Large intestine (tissue), 3 donors: Measurements from ENCODE around the gene TNFRSF18. TPM values are rescaled to one million over a fixed set of nuclear protein-coding genes. Genes with fewer than 3 reads are reported as not detected.

Experiments
- DNase-seq, 2 donors: peaks; one replicate each; pipeline versions ENCODE4 v3.0.0 to v3.0.0-alpha.2; 2013
- H3K27ac ChIP-seq: one replicate; pipeline ENCODE4 v1.5.1; 2013; ENCODE audit warnings: low read length
- H3K27me3 ChIP-seq: 2 replicates; pipeline ENCODE4 v1.6.1; 2013; ENCODE audit warnings: low read length; ENCODE audit not compliant: control insufficient read depth, insufficient read depth
- H3K36me3 ChIP-seq: 2 replicates; pipeline ENCODE4 v1.6.1; 2013; ENCODE audit warnings: low read length; ENCODE audit not compliant: control insufficient read depth, insufficient read depth
- H3K4me1 ChIP-seq: one replicate; pipeline ENCODE4 v1.6.1; 2013; ENCODE audit warnings: low read length; ENCODE audit not compliant: control insufficient read depth, insufficient read depth
- H3K4me3 ChIP-seq: one replicate; pipeline ENCODE4 v1.5.1; 2013; ENCODE audit warnings: low read length
- H3K9me3 ChIP-seq: one replicate; pipeline ENCODE4 v1.6.1; 2013; ENCODE audit warnings: mild to moderate bottlenecking, low read depth, low read length, moderate library complexity; ENCODE audit not compliant: control insufficient read depth
- WGBS: methylation state at CpG from one replicate; pipeline ENCODE4 v1.1.5; 2013; ENCODE audit warnings: low lambda C conversion rate; ENCODE audit not compliant: insufficient coverage; 5-methylcytosine and 5-hydroxymethylcytosine counted together
- polyA plus RNA-seq: library from polyadenylated mRNA; unstranded; fragments of 120-200 nt; gene quantifications from one replicate; pipeline ENCODE4 v1.2.1, GENCODE V29; 2013

TNFRSF18 gene
- polyA plus RNA-seq, 1 donor, result 0.49 TPM

DNA sequence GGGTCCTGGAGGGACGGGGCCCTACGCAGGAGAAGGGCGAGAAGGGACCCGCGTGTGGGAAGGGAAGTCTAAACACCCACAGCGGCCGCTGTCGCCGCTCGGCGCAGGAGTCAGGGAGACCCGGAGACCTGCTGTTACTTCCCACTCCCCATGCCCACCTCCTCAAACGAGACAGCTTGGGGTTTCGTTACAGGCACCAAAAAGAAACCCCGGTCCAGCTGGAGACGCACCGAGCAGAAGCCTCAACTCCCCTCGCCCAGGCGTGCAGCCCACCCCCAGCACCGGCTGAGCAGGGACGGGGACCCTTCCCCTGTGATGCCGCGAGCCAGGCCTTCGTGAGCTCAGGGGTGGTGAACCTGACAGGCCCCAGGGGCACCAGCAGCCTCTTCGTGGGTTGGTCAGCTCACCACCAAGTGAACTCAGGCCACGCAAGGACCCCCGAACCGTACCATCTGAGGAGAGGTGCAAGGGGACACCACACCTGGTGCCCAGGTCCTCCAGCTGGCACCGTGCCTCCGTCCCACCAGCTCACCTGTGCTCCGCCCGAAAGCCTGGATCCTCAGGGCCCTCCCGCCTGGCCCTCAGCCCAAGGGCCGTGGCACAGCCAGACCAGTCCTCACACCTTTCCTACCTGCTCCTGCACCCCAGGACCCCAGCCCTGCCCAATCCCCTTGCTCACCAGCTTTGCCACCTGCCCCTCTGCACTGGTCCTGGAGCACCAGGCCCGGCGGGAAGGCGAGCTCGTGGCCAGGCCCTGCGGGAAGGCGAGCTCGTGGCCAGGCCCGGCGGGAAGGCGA, 20.4 kb upstream of the TNFRSF18 start:
- peaks cover 71% of the 10 kb centered on the region for H3K36me3 ChIP-seq
- peaks cover 3% of the 10 kb centered on the region for H3K9me3 ChIP-seq
- no peak overlapping the region for H3K27ac ChIP-seq
- peaks cover 8% of the 10 kb centered on the region for H3K4me1 ChIP-seq
- no peak overlapping the region for H3K4me3 ChIP-seq
- DNase-seq, result no peak
- no peaks in the 10 kb centered on the region for H3K27me3 ChIP-seq
- WGBS, result no CpG with 5 or more reads among the region's 44 CpGs

DNA sequence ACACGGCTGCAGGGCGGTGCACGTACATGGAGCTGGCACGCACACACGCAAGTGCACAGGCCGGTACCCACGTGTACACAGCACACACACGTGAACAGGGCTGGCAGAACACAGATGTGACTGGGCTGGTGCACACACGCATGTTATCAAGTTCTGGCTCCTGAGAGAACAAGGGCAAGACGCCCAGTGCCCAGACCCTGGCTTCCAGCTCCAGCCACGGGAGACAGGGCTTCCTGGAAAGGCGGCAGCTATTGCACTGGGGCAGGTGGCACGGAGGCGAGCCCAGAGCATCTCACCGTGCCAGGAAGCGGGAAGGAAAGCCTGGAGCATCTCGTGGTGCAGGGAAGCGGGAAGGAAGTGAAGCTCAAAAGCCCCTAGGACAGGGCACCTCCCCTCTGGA, 19.5 kb upstream of the TNFRSF18 start:
- no peak overlapping the region for H3K27ac ChIP-seq
- H3K4me3 ChIP-seq, result no peak overlapping the region
- peaks cover 3% of the 10 kb centered on the region for H3K9me3 ChIP-seq
- DNase-seq, result no peak
- H3K27me3 ChIP-seq, result no peaks in the 10 kb centered on the region
- H3K36me3 ChIP-seq, result peaks cover 80% of the 10 kb centered on the region
- H3K4me1 ChIP-seq, result peaks cover 8% of the 10 kb centered on the region
- WGBS, result no CpG with 5 or more reads among the region's 18 CpGs

DNA sequence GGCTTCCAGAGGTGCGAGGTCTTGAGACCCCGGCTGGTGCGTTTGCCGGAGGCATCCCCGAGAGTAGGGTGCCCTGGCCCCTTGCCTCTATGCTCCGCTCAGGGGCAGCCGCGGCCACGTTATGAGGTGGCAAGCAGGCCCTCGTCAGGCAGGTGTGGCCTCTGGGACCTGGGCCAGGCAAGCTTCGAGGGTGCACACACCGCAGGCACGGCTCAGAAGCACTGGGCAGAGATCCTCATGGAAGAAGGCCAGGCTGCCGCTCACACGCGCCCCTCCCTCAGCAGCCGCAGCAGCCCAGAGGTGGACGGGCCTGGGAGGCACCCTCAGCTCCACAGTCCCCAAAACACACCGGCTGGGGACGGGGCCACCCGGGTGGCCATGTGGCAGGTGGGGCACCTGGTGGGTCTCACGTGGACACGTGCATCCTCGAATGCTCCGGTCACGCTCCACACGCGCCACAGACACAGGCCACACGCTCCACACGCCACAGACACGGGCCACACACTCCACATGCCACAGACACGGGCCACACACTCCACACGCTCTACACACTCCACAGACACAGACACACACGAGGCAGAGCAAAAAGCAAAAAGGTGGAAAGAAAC, 18.9 kb upstream of the TNFRSF18 start:
- Histone ChIP-seq H3K27ac (no peak overlapping the region), H3K9me3 (peaks cover 3% of the 10 kb centered on the region), H3K4me3 (no peak overlapping the region), H3K4me1 (peaks cover 5% of the 10 kb centered on the region), H3K27me3 (no peaks in the 10 kb centered on the region), H3K36me3 (peaks cover 85% of the 10 kb centered on the region)
- DNase-seq, result no peak
- WGBS, result no CpG with 5 or more reads among the region's 34 CpGs

DNA sequence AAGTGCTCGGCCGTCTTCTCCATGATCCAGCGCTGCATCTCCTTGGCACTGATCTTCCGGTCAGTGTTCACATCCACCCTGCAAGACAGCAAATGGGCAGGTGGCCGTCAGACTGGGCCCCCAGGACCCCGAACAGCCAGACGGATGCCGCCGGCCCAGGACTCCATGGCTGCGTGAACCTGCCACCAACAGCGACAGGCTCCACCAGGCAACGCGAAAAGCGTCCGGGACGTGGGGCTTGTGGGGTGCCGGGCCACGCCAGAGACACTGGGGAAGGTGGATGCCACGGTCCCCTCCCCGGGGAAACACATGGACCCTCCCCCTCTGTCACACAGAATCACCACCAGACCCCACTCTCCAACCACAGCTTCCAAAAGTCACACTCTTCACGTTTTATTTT, 17.5 kb upstream of the TNFRSF18 start:
- Histone ChIP-seq H3K27ac (no peak overlapping the region), H3K27me3 (no peaks in the 10 kb centered on the region), H3K36me3 (peaks cover 89% of the 10 kb centered on the region), H3K4me3 (no peak overlapping the region), H3K9me3 (peaks cover 3% of the 10 kb centered on the region), H3K4me1 (no peaks in the 10 kb centered on the region)
- 60% methylated on average over 1 of the region's 21 CpGs for WGBS
- DNase-seq, result no peak

DNA sequence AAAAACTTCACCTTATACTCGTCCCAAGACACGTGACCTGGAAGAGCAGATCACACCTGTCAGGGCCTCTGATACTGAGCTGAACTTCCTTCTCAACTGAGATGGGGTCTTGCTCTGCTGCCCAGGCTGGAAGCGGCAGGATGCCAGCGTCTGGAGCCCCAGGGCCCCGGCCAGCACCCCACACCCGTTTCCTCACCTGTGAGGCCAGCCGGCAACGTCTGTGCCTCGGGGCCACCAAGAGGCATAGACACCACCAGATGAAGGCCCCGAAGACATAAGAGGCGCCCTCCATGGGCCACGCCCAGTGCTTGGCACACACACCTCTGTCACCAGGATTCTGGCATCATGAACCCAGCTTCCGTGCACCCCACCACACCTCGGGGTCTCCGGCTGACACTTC, 16.9 kb upstream of the TNFRSF18 start:
- DNase-seq, result no peak
- no CpG with 5 or more reads among the region's 15 CpGs for WGBS
- no peaks in the 10 kb centered on the region for H3K4me1 ChIP-seq
- peaks cover 89% of the 10 kb centered on the region for H3K36me3 ChIP-seq
- H3K27me3 ChIP-seq, result no peaks in the 10 kb centered on the region
- peaks cover 3% of the 10 kb centered on the region for H3K9me3 ChIP-seq
- H3K4me3 ChIP-seq, result no peak overlapping the region
- H3K27ac ChIP-seq, result no peak overlapping the region

DNA sequence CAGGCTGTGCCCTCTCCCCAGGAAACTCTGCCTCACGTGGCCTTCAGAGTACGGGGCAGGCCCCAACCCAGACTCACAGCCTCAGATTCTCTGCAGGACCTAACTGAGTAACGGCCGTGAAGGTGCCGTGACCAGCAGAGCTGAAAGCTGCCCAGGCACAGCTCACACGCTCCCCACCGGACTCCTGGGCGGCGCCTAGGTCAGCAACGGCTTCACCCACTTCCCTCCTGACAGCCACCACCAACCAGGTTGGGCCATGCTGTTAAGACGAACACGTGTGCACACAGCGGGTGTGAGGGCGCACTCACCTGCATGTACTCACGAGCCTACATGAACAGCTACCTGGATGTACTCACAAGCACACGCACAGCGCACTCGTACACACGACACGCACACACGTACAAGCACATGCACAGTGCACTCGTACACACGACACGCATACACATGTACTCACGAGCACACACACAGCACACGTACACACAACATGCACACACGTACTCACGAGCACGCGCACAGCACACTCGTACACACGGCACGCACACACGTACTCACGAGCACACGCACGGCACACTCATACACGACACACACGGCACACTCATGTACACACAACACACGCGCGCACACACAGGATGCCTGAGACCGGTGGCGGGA, 16.3 kb upstream of the TNFRSF18 start:
- no CpG with 5 or more reads among the region's 44 CpGs for WGBS
- H3K36me3 ChIP-seq, result peaks cover 89% of the 10 kb centered on the region

DNA sequence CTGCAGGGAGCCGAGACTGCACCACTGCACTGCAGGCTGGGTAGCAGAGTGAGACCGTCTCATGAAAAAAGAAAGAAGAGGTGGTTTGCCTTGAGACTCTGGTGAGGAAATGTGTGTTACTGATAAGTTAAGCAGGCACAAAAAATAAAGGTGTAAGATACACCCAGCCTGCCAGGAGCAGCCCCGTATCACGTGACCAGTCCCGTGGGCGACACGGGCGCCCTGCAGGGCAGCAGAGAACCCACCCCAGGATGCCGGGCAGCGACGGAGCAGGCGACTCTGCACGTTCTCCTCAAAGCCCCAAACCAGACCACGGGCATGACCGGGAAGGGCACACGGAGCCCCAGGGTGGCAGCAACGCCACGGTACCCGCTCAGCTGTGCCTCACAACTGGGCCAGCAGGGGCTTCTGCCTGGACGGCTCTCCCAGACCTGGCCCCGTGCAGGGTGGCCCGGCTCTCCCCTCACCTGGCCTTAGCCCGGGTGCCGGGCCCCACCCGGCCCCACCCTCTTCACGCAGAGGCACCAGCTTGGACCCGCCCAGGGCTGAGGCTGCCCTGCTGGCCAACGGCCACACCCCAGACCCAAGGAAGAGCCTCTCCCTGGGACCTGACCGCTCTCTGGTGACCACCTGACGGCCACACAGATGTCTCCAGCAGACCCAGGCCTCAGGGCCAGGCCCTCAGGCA, 15.6 kb upstream of the TNFRSF18 start:
- Histone ChIP-seq H3K27me3 (no peaks in the 10 kb centered on the region), H3K36me3 (peaks cover 89% of the 10 kb centered on the region), H3K4me3 (no peak overlapping the region), H3K9me3 (peaks cover 13% of the 10 kb centered on the region), H3K4me1 (no peaks in the 10 kb centered on the region), H3K27ac (no peak overlapping the region)
- no CpG with 5 or more reads among the region's 30 CpGs for WGBS
- no peak for DNase-seq

More for the DNA sequence above, 16.3 kb upstream of the TNFRSF18 start:
- no peak for DNase-seq
- H3K27me3 ChIP-seq, result no peaks in the 10 kb centered on the region
- H3K4me3 ChIP-seq, result no peak overlapping the region
- no peaks in the 10 kb centered on the region for H3K4me1 ChIP-seq
- H3K9me3 ChIP-seq, result peaks cover 9% of the 10 kb centered on the region
- no peak overlapping the region for H3K27ac ChIP-seq

DNA sequence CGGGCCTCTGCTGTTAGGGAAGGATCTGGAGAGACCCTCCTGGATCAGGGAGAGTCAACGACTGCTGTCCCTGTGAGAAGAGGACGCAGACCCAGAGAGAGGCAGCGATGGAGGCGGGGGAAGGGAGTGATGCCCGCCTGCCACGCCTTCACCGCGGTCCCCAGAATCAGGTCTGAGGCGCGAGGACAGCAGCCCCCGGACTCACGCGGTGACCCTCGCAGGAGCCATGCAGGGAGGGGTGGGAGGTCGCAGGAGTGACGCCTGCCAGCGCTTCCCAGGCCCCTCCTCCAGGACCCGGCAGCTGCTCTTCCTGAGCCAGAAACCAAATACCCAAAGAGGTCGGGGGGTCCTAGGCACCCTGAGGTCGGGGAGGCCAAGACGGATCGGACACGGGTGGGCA, 13.8 kb upstream of the TNFRSF18 start:
- WGBS, result no CpG with 5 or more reads among the region's 24 CpGs
- H3K9me3 ChIP-seq, result peaks cover 13% of the 10 kb centered on the region
- H3K4me3 ChIP-seq, result no peak overlapping the region
- no peaks in the 10 kb centered on the region for H3K4me1 ChIP-seq
- H3K27ac ChIP-seq, result no peak overlapping the region
- peaks cover 88% of the 10 kb centered on the region for H3K36me3 ChIP-seq
- DNase-seq, result no peak
- no peaks in the 10 kb centered on the region for H3K27me3 ChIP-seq

DNA sequence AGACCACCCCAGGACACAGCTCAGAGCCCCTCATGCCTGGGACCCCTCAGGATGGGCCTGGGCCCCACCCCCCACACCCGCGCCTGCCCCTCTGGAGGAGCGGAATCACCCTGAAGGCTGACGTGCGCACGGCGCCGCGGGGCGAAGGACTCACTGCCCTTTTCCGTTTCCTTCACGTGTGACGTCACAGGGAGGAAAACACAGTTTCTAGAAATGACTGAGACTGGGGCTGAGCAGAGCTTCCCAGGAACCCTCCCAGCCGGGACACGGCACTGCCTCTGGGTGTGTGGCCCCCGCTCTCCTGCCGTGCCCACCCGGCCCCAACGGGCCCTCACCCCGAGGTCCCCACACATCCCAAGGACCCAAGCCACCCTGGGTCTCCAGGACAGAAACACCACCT, 12.9 kb upstream of the TNFRSF18 start:
- H3K9me3 ChIP-seq, result peaks cover 13% of the 10 kb centered on the region
- H3K4me1 ChIP-seq, result no peaks in the 10 kb centered on the region
- H3K36me3 ChIP-seq, result peaks cover 81% of the 10 kb centered on the region
- H3K27me3 ChIP-seq, result no peaks in the 10 kb centered on the region
- H3K27ac ChIP-seq, result no peak overlapping the region
- no peak for DNase-seq
- no CpG with 5 or more reads among the region's 20 CpGs for WGBS
- no peak overlapping the region for H3K4me3 ChIP-seq

DNA sequence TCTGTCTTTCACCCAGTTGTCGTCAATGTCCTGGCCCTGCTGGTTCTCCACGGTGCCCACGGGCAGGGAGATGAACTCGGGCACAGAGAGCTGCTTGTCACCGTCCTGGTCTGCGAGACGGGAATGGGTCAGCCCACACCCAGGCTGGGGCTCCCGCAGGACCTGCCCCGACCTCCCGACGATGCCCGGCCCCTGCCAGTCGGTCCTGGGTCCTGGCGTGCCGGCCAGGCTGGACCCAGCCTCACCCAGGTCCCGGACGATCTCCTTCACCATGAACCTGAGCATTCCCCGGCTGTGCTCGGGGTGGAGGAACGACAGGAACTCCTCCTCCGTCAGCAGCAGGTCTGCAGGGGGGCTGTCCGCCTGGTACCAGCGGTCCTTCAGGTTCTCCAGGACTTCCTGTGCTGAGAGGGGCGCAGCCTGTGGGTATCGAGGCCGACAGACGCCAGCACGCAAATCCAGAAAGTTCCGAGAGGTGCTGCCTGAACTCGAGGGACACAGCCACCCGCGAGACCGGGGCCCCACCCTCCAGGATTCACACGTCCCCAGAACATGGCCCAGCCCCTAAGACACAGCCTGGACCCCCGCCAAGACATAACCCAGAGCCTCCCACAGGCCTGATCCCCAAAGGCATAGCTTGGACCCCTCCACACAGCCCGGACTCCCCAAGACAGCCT, 12.3 kb upstream of the TNFRSF18 start:
- no peaks in the 10 kb centered on the region for H3K27me3 ChIP-seq
- peaks cover 75% of the 10 kb centered on the region for H3K36me3 ChIP-seq
- no peak for DNase-seq
- H3K9me3 ChIP-seq, result peaks cover 13% of the 10 kb centered on the region
- H3K4me1 ChIP-seq, result no peaks in the 10 kb centered on the region
- no peak overlapping the region for H3K4me3 ChIP-seq
- no CpG with 5 or more reads among the region's 36 CpGs for WGBS
- no peak overlapping the region for H3K27ac ChIP-seq
